Umbilical cord (tissue), 1 donor: ENCODE data around the gene CCL3. TPM values are rescaled to one million over a fixed set of nuclear protein-coding genes. Genes with fewer than 3 reads are reported as not detected.

ENCODE experiments used
- total RNA-seq: library from RNA; depleted of rRNA; stranded (reverse); fragments of >200 nt; gene quantifications from one replicate; pipeline ENCODE4 v1.2.3, GENCODE V29; 2014; ENCODE audit warnings: low replicate concordance; ENCODE audit not compliant: insufficient read depth

The CCL3 gene
- total RNA-seq, 1 donor from 2014 or later, result 52.0 TPM

Other genes with a start within 250 kb of the CCL3 start
- not detected for gene HEATR9, start 221.3 kb downstream of the CCL3 start, total RNA-seq
- gene CCL5, start 209.8 kb downstream of the CCL3 start, total RNA-seq, result not detected
- not detected for gene RDM1, start 159.4 kb downstream of the CCL3 start, total RNA-seq
- not detected for gene LYZL6, start 146.4 kb downstream of the CCL3 start, total RNA-seq
- not detected for gene CCL16, start 108.6 kb downstream of the CCL3 start, total RNA-seq
- 4.1 TPM for gene CCL14, start 103.4 kb downstream of the CCL3 start, total RNA-seq
- not detected for gene CCL15, start 88.6 kb downstream of the CCL3 start, total RNA-seq
- gene CCL23, start 72.2 kb downstream of the CCL3 start, total RNA-seq, result not detected
- not detected for gene CCL18, start 25.9 kb downstream of the CCL3 start, total RNA-seq
- gene CCL4, start 13.7 kb upstream of the CCL3 start, total RNA-seq, result 22.1 TPM
- gene TBC1D3B, start 86.5 kb upstream of the CCL3 start, total RNA-seq, result 2.9 TPM
- 37.8 TPM for gene CCL3L1, start 106.6 kb upstream of the CCL3 start, total RNA-seq
- 59.9 TPM for gene CCL4L2, start 120.9 kb upstream of the CCL3 start, total RNA-seq
- gene TBC1D3I, start 174.4 kb upstream of the CCL3 start, total RNA-seq, result 5.8 TPM
- gene TBC1D3G, start 233.7 kb upstream of the CCL3 start, total RNA-seq, result 1.4 TPM